GM08714 (cell line): Measurements from ENCODE around the gene SLC29A4.
"Not testable (repeated sequence)": the region's sequence is repeated elsewhere in the genome, so short reads cannot be mapped to it uniquely, and the experiment has no call there.

ENCODE experiments used
- H3K4me3 ChIP-seq: fragments of 200-500 bp; sonication (Bioruptor generic); 2 replicates; pipeline ENCODE4 v1.5.1; 2014; ENCODE audit warnings: mild to moderate bottlenecking, low read length, inconsistent platforms
- ZNF274 ChIP-seq: IDR thresholded peaks from 2 replicates; pipeline ENCODE4 v1.6.1; 2012; ENCODE audit warnings: mild to moderate bottlenecking, low read depth, low read length

SLC29A4 gene

DNA sequence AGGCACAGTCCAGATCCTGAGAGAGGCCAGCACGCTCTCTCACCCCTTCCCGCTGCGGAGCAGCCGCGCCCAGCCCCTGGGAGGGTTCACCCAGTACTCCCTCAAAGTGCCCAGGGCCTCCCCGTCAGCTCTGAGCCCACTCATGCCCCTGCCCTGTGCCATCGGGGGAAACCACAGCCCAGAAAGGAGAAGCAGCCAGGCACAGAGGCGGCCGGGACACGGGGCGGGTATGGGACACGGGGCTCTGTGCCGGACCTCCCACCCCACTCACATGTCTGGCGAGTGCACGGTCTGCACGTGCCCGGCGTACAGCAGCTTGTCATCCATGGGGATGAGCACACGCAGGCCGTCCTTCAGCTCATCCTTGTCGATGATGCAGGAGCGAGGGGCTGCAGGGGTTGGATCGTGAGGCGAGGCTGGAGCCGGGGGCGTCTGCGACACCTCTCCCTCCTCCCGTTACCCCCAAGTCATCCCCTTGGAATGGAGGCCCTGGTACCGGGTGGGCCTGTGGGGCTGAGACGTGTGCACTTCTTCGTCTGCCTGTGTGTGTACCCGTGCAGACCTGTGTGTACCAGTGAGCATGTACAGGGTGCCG lies 38.2 kb downstream of the SLC29A4 start:
- H3K4me3 ChIP-seq, result no peak overlapping the region
- TF ChIP-seq ZNF274, result no peak

GRCh38 chr7:5322621-5323410 lies 40.1 kb downstream of the SLC29A4 start:
- H3K4me3 ChIP-seq, result no peak overlapping the region
- TF ChIP-seq ZNF274, result no peak

GRCh38 chr7:5323800-5324781 lies 41.3 kb downstream of the SLC29A4 start:
- not testable (repeated sequence) for H3K4me3 ChIP-seq

- TF ChIP-seq ZNF274, result no peak
- H3K4me3 ChIP-seq, result no peak overlapping the region
Measured at GRCh38 chr7:5324961-5325360, 42.2 kb downstream of the SLC29A4 start.

GRCh38 chr7:5330288-5330687 lies 47.5 kb downstream of the SLC29A4 start:
- no peak for TF ChIP-seq ZNF274

DNA sequence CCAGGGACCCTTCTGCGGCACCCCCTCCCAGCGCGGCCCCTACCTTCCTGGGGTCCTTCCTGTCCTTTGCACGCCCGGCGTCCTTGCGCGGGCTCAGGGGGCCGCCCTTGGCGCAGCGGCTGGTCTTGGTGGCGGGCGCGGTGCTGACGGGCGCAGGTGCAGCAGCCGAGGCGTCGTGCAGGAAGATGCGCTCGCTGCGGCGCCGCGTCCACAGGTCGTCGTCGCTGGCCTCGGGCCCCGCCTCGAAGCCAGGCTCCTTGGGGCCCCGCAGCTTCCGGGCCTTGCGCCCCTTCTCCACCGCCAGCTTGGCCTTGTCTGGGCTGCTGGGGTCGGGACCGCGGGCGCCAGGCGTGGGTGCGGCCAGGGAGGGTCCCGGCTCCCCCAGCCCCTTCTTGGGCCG lies 49.8 kb downstream of the SLC29A4 start:
- no peak for TF ChIP-seq ZNF274
- H3K4me3 ChIP-seq, result no peak overlapping the region

More at GRCh38 chr7:5330288-5330687, 47.5 kb downstream of the SLC29A4 start:
- no peak overlapping the region for H3K4me3 ChIP-seq

- no peak overlapping the region for H3K4me3 ChIP-seq
- no peak for TF ChIP-seq ZNF274
Measured at GRCh38 chr7:5333121-5334045, 50.6 kb downstream of the SLC29A4 start.

- no peak for TF ChIP-seq ZNF274
- no peak overlapping the region for H3K4me3 ChIP-seq
Measured at GRCh38 chr7:5334671-5335070, 51.9 kb downstream of the SLC29A4 start.

GRCh38 chr7:5337047-5337446 lies 54.3 kb downstream of the SLC29A4 start:
- H3K4me3 ChIP-seq, result no peak overlapping the region
- TF ChIP-seq ZNF274, result no peak

GRCh38 chr7:5339955-5340354 lies 57.2 kb downstream of the SLC29A4 start:
- TF ChIP-seq ZNF274, result no peak
- no peak overlapping the region for H3K4me3 ChIP-seq

- no peak overlapping the region for H3K4me3 ChIP-seq
Measured at GRCh38 chr7:5342631-5343030, 59.9 kb downstream of the SLC29A4 start.

GRCh38 chr7:5343884-5344283 lies 61.1 kb downstream of the SLC29A4 start:
- H3K4me3 ChIP-seq, result no peak overlapping the region
- TF ChIP-seq ZNF274, result no peak

More at GRCh38 chr7:5342631-5343030, 59.9 kb downstream of the SLC29A4 start:
- TF ChIP-seq ZNF274, result no peak

DNA sequence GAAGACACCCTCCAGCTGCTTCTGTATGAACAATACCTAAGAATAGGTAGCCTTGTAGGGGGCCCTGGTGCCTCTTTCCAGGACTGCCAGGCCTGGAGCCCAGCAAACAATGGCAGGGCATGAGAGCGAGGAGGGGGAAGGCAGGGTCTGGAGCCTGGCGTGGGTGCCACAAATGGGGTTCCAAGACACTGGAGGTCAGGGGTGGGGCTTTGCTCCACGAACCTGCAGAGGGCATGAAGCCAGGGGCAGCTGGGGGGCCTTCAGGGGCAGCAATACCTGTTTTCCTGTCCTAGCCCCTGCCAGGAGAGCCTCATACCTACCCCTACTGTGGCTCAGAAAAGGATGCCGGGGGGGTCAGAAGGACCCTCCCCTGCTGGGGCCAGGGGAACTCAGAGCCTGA lies 61.6 kb downstream of the SLC29A4 start:
- no peak for TF ChIP-seq ZNF274
- H3K4me3 ChIP-seq, result no peak overlapping the region
